ENCODE results near the gene SNX17. TPM values are rescaled to one million over a fixed set of nuclear protein-coding genes. Genes with fewer than 3 reads are reported as not detected.

SNX17 gene
- polyA plus RNA-seq, 1 experiment, result 123 TPM

GRCh38 chr2:27356056-27356381 lies 14.4 kb upstream of the SNX17 start:
- H3K27me3 ChIP-seq (ENCODE audit: control insufficient read depth, insufficient read depth, low read length), result no peaks in the 10 kb centered on the region
- H3K27ac ChIP-seq (ENCODE audit: low read depth, low read length), result peak overlapping the region; percentile 96
- H3K4me3 ChIP-seq (ENCODE audit: low read depth, low read length), result peak overlapping the region; percentile 98
- CTCF ChIA-PET, result interaction anchor here (1.8 kb wide), 1 partner anchor 33 kb away, joined by 5 read pairs; the partner anchor contains the start of gene MPV17
- no peaks in the 10 kb centered on the region; the same call in 1 of the 2 replicates for H3K9me3 ChIP-seq (ENCODE audit: control insufficient read depth, insufficient read depth, low read length)
- POLR2A ChIA-PET, result interaction anchor here (0.8 to 2.2 kb wide), 8 partner anchors 10 to 307 kb away, joined by 3 to 35 read pairs (median 5); partner anchors contain the start of genes EIF2B4, MPV17, NRBP1 and SLC4A1AP
- DNase-seq (ENCODE audit: low read depth, low spot score), result no peak
- TF ChIP-seq CTCF (IDR thresholded peaks at IDR 0.05; ENCODE audit: low read depth, low read length), result no peak

GRCh38 chr2:27356382-27357181 lies 13.8 kb upstream of the SNX17 start, which contains the start of gene GTF3C2:
GTF3C2 (minus strand) TSS chr2:27356764; CDS start chr2:27343554, 13,210 bp downstream.
- Histone ChIP-seq H3K9me3 (ENCODE audit: control insufficient read depth, insufficient read depth, low read length) (no peaks in the 10 kb centered on the region; the same call in 1 of the 2 replicates), H3K4me3 (ENCODE audit: low read depth, low read length) (peak within 1 kb of the TSS; percentile 98), H3K27me3 (ENCODE audit: control insufficient read depth, insufficient read depth, low read length) (no peaks in the 10 kb centered on the region), H3K27ac (ENCODE audit: low read depth, low read length) (peak within 1 kb of the TSS; percentile 96)
- POLR2A ChIA-PET, result interaction anchor here (0.8 to 2.2 kb wide), 9 partner anchors 10 to 307 kb away, joined by 3 to 35 read pairs (median 4); partner anchors contain the start of genes CCDC121, EIF2B4, GPN1 and MPV17
- peak; percentile 90 for DNase-seq (ENCODE audit: low read depth, low spot score)
- no peak for TF ChIP-seq CTCF (IDR thresholded peaks at IDR 0.05; ENCODE audit: low read depth, low read length)
- CTCF ChIA-PET, result interaction anchor here (0.6 to 1.8 kb wide), 3 partner anchors 13 to 84 kb away, joined by 3 to 5 read pairs (median 3); partner anchors contain the start of genes EIF2B4 and MPV17

GRCh38 chr2:27362678-27363420 lies 7.6 kb upstream of the SNX17 start:
- H3K27ac ChIP-seq (ENCODE audit: low read depth, low read length), result no peak overlapping the region
- no peak overlapping the region for H3K4me3 ChIP-seq (ENCODE audit: low read depth, low read length)
- POLR2A ChIA-PET, result no interaction called here
- no peak for DNase-seq (ENCODE audit: low read depth, low spot score)
- TF ChIP-seq CTCF (IDR thresholded peaks at IDR 0.05; ENCODE audit: low read depth, low read length), result no peak
- H3K9me3 ChIP-seq (ENCODE audit: control insufficient read depth, insufficient read depth, low read length), result no peaks in the 10 kb centered on the region
- H3K27me3 ChIP-seq (ENCODE audit: control insufficient read depth, insufficient read depth, low read length), result no peaks in the 10 kb centered on the region
- CTCF ChIA-PET, result interaction anchor here (1.3 kb wide), 1 partner anchor 9 kb away, joined by 6 read pairs; no protein-coding TSS in a partner anchor

GRCh38 chr2:27363933-27364332 lies 6.5 kb upstream of the SNX17 start:
- ChIA-PET POLR2A (no interaction called here), CTCF (no interaction called here)
- H3K9me3 ChIP-seq (ENCODE audit: control insufficient read depth, insufficient read depth, low read length), result no peaks in the 10 kb centered on the region
- no peak for TF ChIP-seq CTCF (IDR thresholded peaks at IDR 0.05; ENCODE audit: low read depth, low read length)
- H3K4me3 ChIP-seq (ENCODE audit: low read depth, low read length), result no peak overlapping the region
- H3K27ac ChIP-seq (ENCODE audit: low read depth, low read length), result no peak overlapping the region
- no peaks in the 10 kb centered on the region for H3K27me3 ChIP-seq (ENCODE audit: control insufficient read depth, insufficient read depth, low read length)
- DNase-seq (ENCODE audit: low read depth, low spot score), result no peak
